IPS DF 4.7 (cell line): ENCODE measurements around the gene DET1.
"Not testable (repeated sequence)": the region's sequence is repeated elsewhere in the genome, so short reads cannot be mapped to it uniquely, and the experiment has no call there.

Experiments
- DNase-seq: peaks from one replicate; pipeline ENCODE4 v3.0.0-alpha.2; 2013; ENCODE audit warnings: low spot score; ENCODE audit errors: extremely low read depth

Gene DET1

GRCh38 chr15:88546248-88547129 lies at the start of gene DET1:
Gene DET1, minus strand, starts transcription at chr15:88546681. Its CDS starts 14,976 bp downstream, at chr15:88531705.
- DNase-seq: peak; percentile 85

- no peak for DNase-seq
These were observed 44.9 kb upstream of the DET1 start for GRCh38 chr15:88591384-88591783.

GRCh38 chr15:88590759-88591158 lies 44.3 kb upstream of the DET1 start:
- no peak for DNase-seq

- no peak for DNase-seq
These were observed 40.1 kb upstream of the DET1 start for GRCh38 chr15:88586401-88587162.

GRCh38 chr15:88580532-88580931 lies 34.1 kb upstream of the DET1 start:
- no peak for DNase-seq

GRCh38 chr15:88579322-88579721 lies 32.8 kb upstream of the DET1 start:
- DNase-seq: no peak

GRCh38 chr15:88574655-88575054 lies 28.2 kb upstream of the DET1 start:
- no peak for DNase-seq

- DNase-seq: no peak
These were observed 27.6 kb upstream of the DET1 start for GRCh38 chr15:88574077-88574476.

GRCh38 chr15:88571852-88572259 lies 25.4 kb upstream of the DET1 start:
- no peak for DNase-seq

- DNase-seq: no peak
These were observed 24.8 kb upstream of the DET1 start for GRCh38 chr15:88571153-88571851.

- no peak for DNase-seq
These were observed 22.1 kb upstream of the DET1 start for GRCh38 chr15:88568589-88568988.

GRCh38 chr15:88564741-88565140 lies 18.3 kb upstream of the DET1 start:
- no peak for DNase-seq

- no peak for DNase-seq
These were observed 17.2 kb upstream of the DET1 start for GRCh38 chr15:88563638-88564037.

GRCh38 chr15:88559565-88559964 lies 13.1 kb upstream of the DET1 start:
- DNase-seq: not testable (repeated sequence)

GRCh38 chr15:88558026-88558425 lies 11.5 kb upstream of the DET1 start:
- DNase-seq: not testable (repeated sequence)

- DNase-seq: not testable (repeated sequence)
These were observed 1.5 kb upstream of the DET1 start for GRCh38 chr15:88548009-88548408.

- not testable (repeated sequence) for DNase-seq
These were observed 768 bp downstream of the DET1 start for GRCh38 chr15:88545578-88546247.

- DNase-seq: no peak
These were observed 3.3 kb downstream of the DET1 start for GRCh38 chr15:88543065-88543776.

- no peak for DNase-seq
These were observed 4.1 kb downstream of the DET1 start for GRCh38 chr15:88542342-88542733.

GRCh38 chr15:88541709-88542341 lies 4.7 kb downstream of the DET1 start:
- DNase-seq: no peak
